Muscle of arm (tissue), 12 donors: ENCODE measurements around the gene ITGA6. TPM values are rescaled to one million over a fixed set of nuclear protein-coding genes. Genes with fewer than 3 reads are reported as not detected.

Source experiments
- DNase-seq: peaks from one replicate; pipeline ENCODE4 v3.0.0-alpha.2; 2013
- polyA plus RNA-seq, 12 donors: library from polyadenylated mRNA; unstranded; fragments of 120-200 nt; gene quantifications; one replicate each; pipeline ENCODE4 v1.2.1, GENCODE V29; 2013; ENCODE audit not compliant: insufficient read length in 12 of 12

The ITGA6 gene
- polyA plus RNA-seq, 12 donors = 72.5 to 110 (median 87.1) TPM; not detected in 1

GRCh38 chr2:172412984-172413492 is 14.3 kb upstream of the ITGA6 start:
- no peak for DNase-seq

- DNase-seq = no peak
These were observed 12.1 kb upstream of the ITGA6 start for GRCh38 chr2:172415157-172415864.

GRCh38 chr2:172415865-172416183 is 11.6 kb upstream of the ITGA6 start:
- no peak for DNase-seq

- no peak for DNase-seq
These were observed 10.8 kb upstream of the ITGA6 start for GRCh38 chr2:172416447-172417058.

GRCh38 chr2:172420216-172420615 is 7.2 kb upstream of the ITGA6 start:
- no peak for DNase-seq

- no peak for DNase-seq
These were observed 4.2 kb upstream of the ITGA6 start for GRCh38 chr2:172423160-172423559.

- no peak for DNase-seq
These were observed 2.0 kb upstream of the ITGA6 start for GRCh38 chr2:172425336-172425735.

GRCh38 chr2:172426635-172427255 is 641 bp upstream of the ITGA6 start:
- DNase-seq = no peak

GRCh38 chr2:172427990-172428831 is 825 bp downstream of the ITGA6 start:
- no peak for DNase-seq

- no peak for DNase-seq
These were observed 1.4 kb downstream of the ITGA6 start for GRCh38 chr2:172428832-172429210.

GRCh38 chr2:172429301-172429968 is 2.0 kb downstream of the ITGA6 start:
- DNase-seq = no peak

- DNase-seq = no peak
These were observed 2.6 kb downstream of the ITGA6 start for GRCh38 chr2:172430027-172430426.

- DNase-seq = no peak
These were observed 3.3 kb downstream of the ITGA6 start for GRCh38 chr2:172430678-172431077.

- no peak for DNase-seq
These were observed 4.1 kb downstream of the ITGA6 start for GRCh38 chr2:172431463-172431862.

- DNase-seq = no peak
These were observed 4.6 kb downstream of the ITGA6 start for GRCh38 chr2:172431993-172432392.

- no peak for DNase-seq
These were observed 5.8 kb downstream of the ITGA6 start for GRCh38 chr2:172433144-172433543.

- DNase-seq = no peak
These were observed 7.6 kb downstream of the ITGA6 start for GRCh38 chr2:172434821-172435605.

GRCh38 chr2:172435606-172435911 is 8.2 kb downstream of the ITGA6 start:
- no peak for DNase-seq

GRCh38 chr2:172436889-172437288 is 9.5 kb downstream of the ITGA6 start:
- DNase-seq = no peak

GRCh38 chr2:172437419-172438341 is 10.3 kb downstream of the ITGA6 start:
- no peak for DNase-seq
